Fibroblast of skin of right biceps (primary cell): ENCODE results near the gene ZFYVE19.

Experiments
- DNase-seq: peaks from one replicate; pipeline ENCODE4 v3.0.0-alpha.2; 2013

The ZFYVE19 gene

GRCh38 chr15:40776537-40777141, 30.2 kb upstream of the ZFYVE19 start:
- no peak for DNase-seq

GRCh38 chr15:40782609-40783227, 24.2 kb upstream of the ZFYVE19 start:
- DNase-seq = no peak

- no peak for DNase-seq
Observed at GRCh38 chr15:40785164-40785563, 21.7 kb upstream of the ZFYVE19 start.

- DNase-seq = no peak
Observed at GRCh38 chr15:40785814-40786213, 21.1 kb upstream of the ZFYVE19 start.

GRCh38 chr15:40787344-40787841, 19.5 kb upstream of the ZFYVE19 start:
- DNase-seq = peak; percentile 70

GRCh38 chr15:40787991-40788390, 18.9 kb upstream of the ZFYVE19 start:
- no peak for DNase-seq

GRCh38 chr15:40789119-40789518, 17.8 kb upstream of the ZFYVE19 start:
- DNase-seq = no peak

GRCh38 chr15:40789999-40790398, 16.9 kb upstream of the ZFYVE19 start:
- DNase-seq = no peak

GRCh38 chr15:40790718-40791117, 16.2 kb upstream of the ZFYVE19 start:
- DNase-seq = no peak

- DNase-seq = no peak
Observed at GRCh38 chr15:40792394-40792793, 14.5 kb upstream of the ZFYVE19 start.

- peak; percentile 94 for DNase-seq
Observed at GRCh38 chr15:40793216-40793989, 13.5 kb upstream of the ZFYVE19 start.

- DNase-seq = no peak
Observed at GRCh38 chr15:40796041-40796440, 10.8 kb upstream of the ZFYVE19 start.

- no peak for DNase-seq
Observed at GRCh38 chr15:40796512-40796911, 10.4 kb upstream of the ZFYVE19 start.

GRCh38 chr15:40799523-40799922, 7.4 kb upstream of the ZFYVE19 start:
- DNase-seq = no peak

- no peak for DNase-seq
Observed at GRCh38 chr15:40803076-40803475, 3.8 kb upstream of the ZFYVE19 start.

- DNase-seq = no peak
Observed at GRCh38 chr15:40803688-40804087, 3.2 kb upstream of the ZFYVE19 start.

GRCh38 chr15:40806672-40807027, 239 bp upstream of the ZFYVE19 start:
- DNase-seq = no peak

- no peak for DNase-seq
Observed at GRCh38 chr15:40807888-40808461, 1.1 kb downstream of the ZFYVE19 start.

- no peak for DNase-seq
Observed at GRCh38 chr15:40808861-40809450, 2.1 kb downstream of the ZFYVE19 start.

GRCh38 chr15:40812721-40813425, 6.0 kb downstream of the ZFYVE19 start:
- DNase-seq = no peak

GRCh38 chr15:40815042-40815698, 8.3 kb downstream of the ZFYVE19 start:
- no peak for DNase-seq

- DNase-seq = no peak
Observed at GRCh38 chr15:40819048-40819447, 12.2 kb downstream of the ZFYVE19 start.
